IPS-18c (cell line): ENCODE results near the gene SLAMF1.
"Not testable (repeated sequence)": the region's sequence is repeated elsewhere in the genome, so short reads cannot be mapped to it uniquely, and the experiment has no call there.

Source experiments
- H3K4me3 ChIP-seq: 2 replicates; pipeline ENCODE4 v1.7.0; 2013; ENCODE audit warnings: low read depth, mild to moderate bottlenecking, low read length, moderate library complexity; ENCODE audit not compliant: insufficient read depth
- H3K9me3 ChIP-seq: one replicate; pipeline ENCODE4 v1.6.1; 2013; ENCODE audit warnings: mild to moderate bottlenecking, low read length, moderate library complexity; ENCODE audit not compliant: control insufficient read depth, insufficient read depth

The SLAMF1 gene

GRCh38 chr1:160669802-160670201 is 23.0 kb upstream of the SLAMF1 start:
- Histone ChIP-seq H3K4me3 (no peak overlapping the region), H3K9me3 (no peaks in the 10 kb centered on the region)

GRCh38 chr1:160669276-160669675 is 22.4 kb upstream of the SLAMF1 start:
- no peaks in the 10 kb centered on the region for H3K9me3 ChIP-seq
- no peak overlapping the region for H3K4me3 ChIP-seq

GRCh38 chr1:160667896-160668295 is 21.1 kb upstream of the SLAMF1 start:
- no peak overlapping the region for H3K4me3 ChIP-seq
- H3K9me3 ChIP-seq = no peaks in the 10 kb centered on the region

DNA sequence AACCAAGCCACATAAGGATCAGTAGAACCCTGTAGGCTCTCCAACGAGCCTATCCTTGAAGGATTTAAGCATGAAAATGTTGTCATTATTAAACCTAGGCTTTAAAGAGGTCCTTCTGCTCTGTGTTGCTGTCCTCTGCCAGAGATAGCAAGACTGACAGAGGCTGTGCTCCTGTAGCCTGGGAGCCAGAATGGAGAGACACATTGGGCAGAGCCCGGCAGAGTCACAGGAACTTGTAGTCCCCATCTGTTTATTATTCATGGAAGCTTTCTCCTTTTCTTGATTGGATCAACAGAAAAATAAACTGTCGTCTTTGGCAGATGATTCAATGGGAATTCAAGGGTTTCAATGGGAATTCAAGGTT is 19.2 kb upstream of the SLAMF1 start:
- H3K4me3 ChIP-seq = no peak overlapping the region
- H3K9me3 ChIP-seq = no peaks in the 10 kb centered on the region

- Histone ChIP-seq H3K9me3 (no peaks in the 10 kb centered on the region), H3K4me3 (no peak overlapping the region)
These were observed 18.7 kb upstream of the SLAMF1 start for GRCh38 chr1:160665330-160666078.

DNA sequence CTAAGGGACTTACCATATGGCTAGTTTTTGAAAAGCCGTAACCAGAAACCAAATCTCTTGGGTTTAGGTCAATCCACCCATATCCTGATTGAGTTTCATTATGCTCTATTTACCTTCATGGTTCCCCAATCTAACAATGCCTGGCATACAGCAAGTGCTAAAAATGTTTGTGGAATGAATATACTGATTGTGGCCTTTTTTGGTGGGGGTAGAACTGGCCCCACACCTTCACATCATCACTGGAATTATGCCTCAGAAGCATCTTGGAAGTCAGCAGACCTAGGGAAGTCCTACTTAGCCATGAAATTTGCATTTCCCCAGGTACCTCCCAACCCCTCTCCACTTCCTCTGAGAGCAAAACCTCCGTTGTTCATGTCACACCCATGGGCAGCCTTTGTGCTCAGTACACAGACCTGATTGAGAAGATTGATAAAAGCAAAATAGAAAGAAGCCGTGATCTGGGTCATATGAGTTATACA is 17.8 kb upstream of the SLAMF1 start:
- Histone ChIP-seq H3K4me3 (no peak overlapping the region), H3K9me3 (no peaks in the 10 kb centered on the region)

DNA sequence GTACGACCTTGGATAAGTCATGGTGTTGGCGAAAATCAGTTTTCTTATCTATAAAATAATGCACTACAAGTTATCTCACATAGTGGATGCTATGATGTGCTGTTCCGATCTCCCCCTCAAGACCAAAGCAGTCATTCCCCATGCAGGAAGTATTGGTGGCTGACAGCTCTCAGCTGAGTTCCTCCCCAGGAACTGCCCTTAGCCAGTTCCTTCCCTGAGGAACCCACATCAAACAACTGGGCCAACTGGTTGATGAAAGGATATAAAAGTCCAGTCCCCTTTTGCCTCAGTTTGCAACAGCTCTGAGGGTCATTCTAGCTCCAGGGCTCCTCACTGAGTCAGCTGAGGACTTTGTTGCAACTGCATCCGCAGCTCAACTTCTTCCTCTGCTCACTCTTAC is 16.1 kb upstream of the SLAMF1 start:
- Histone ChIP-seq H3K9me3 (peaks cover 2% of the 10 kb centered on the region), H3K4me3 (no peak overlapping the region; the same call in 1 of the 2 replicates)

DNA sequence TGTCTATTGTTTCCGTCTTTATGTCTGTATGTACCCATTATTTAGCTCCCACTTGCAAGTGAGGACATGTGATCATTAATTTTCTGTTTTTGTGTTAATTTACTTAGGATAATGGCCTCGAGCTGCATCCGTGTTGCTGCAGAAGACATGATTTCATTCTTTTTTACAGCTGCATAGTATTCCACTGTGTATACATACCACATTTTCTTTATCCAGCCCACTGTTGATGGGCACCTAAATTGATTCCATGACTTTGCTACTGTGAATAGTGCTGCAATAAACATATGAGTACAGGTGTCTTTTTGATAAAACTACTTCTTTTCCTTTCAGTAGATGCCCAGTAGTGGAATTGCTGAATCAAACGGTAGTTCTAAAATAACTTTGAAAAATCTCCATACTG is 12.7 kb upstream of the SLAMF1 start:
- peaks cover 2% of the 10 kb centered on the region for H3K9me3 ChIP-seq
- no peak overlapping the region for H3K4me3 ChIP-seq

DNA sequence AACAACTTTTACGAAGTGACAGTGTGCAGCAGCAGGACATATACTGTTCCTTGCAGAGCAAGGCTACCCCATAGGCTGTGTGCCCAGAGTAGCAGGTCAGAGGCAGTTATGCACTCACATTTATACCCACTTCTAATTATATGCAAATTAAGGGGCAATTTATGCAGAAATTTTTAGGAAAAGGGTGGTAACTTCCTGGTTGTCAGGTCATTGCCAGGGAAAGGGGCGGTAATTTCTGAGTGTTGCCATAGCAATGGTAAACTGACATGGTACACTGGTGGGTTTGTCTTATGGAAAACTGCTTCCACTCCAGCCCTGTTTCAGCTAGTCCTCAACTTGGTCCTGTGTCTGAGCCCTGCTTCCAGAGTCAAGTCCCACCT is 12.0 kb upstream of the SLAMF1 start:
- H3K9me3 ChIP-seq = peaks cover 2% of the 10 kb centered on the region

GRCh38 chr1:160658162-160658813 is 11.4 kb upstream of the SLAMF1 start:
- Histone ChIP-seq H3K9me3 (peaks cover 2% of the 10 kb centered on the region), H3K4me3 (no peak overlapping the region)

More for the DNA sequence above, 12.0 kb upstream of the SLAMF1 start:
- no peak overlapping the region for H3K4me3 ChIP-seq

- Histone ChIP-seq H3K4me3 (no peak overlapping the region), H3K9me3 (peaks cover 2% of the 10 kb centered on the region)
These were observed 10.5 kb upstream of the SLAMF1 start for GRCh38 chr1:160657250-160657781.

GRCh38 chr1:160656737-160657136 is 9.9 kb upstream of the SLAMF1 start:
- no peak overlapping the region for H3K4me3 ChIP-seq
- peaks cover 2% of the 10 kb centered on the region for H3K9me3 ChIP-seq

- no peaks in the 10 kb centered on the region for H3K9me3 ChIP-seq
- no peak overlapping the region for H3K4me3 ChIP-seq
These were observed 6.8 kb upstream of the SLAMF1 start for GRCh38 chr1:160653620-160654016.

- H3K4me3 ChIP-seq = no peak overlapping the region
- H3K9me3 ChIP-seq = no peaks in the 10 kb centered on the region
These were observed 6.2 kb upstream of the SLAMF1 start for GRCh38 chr1:160652924-160653619.

- not testable (repeated sequence) for H3K9me3 ChIP-seq, H3K4me3 ChIP-seq
These were observed 5.3 kb upstream of the SLAMF1 start for GRCh38 chr1:160652065-160652641.

DNA sequence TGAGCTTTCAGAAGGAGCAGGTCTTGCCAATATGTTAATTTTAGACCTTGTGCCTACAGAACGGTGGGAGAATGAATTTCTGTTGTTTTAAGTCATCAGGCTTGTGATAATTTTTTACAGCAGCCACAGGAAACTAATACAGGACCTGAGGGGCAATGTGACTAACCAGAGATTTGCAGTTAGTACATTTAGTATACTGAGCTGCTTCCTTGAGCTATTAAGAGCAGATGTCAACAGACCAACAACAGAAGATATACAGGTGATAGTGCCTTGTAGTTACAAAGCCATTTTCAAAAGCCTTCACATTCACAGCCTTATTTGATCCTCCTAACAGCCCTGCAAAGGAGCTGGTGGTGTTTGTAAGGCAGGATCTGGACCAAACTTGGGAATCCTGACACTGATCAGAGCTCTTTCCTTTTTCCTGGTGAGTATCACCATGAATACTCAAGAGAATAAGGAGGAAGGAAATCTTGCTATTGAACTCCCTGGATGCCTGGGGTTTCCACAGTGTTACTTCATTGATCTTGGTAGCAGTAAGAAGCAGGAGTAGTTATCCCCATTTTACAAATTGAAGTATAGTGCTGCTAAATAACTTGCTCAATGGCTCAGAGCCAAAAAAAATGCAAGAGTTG is 4.7 kb upstream of the SLAMF1 start:
- Histone ChIP-seq H3K4me3 (no peak overlapping the region), H3K9me3 (no peaks in the 10 kb centered on the region)

DNA sequence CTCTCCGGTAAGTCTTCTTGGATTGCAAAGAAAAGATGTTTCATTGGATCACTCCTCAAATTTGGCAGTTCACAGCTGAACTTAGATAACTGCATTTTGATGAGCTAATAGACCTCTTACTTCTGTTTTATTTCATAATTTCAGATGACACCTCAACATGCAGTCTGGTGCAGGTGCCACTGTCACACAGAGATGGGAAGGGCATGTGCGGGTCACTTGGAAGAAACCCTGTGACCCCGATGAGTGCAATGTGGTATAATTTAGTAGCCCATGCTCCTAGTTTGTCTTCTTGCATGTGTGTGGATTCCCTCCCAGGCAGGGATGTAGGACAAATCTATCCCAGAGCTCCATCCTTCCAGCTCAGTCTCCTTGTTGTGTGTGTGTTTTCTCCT is 481 bp upstream of the SLAMF1 start:
- H3K9me3 ChIP-seq = no peaks in the 10 kb centered on the region
- no peak overlapping the region for H3K4me3 ChIP-seq
